K562 (cell line): ENCODE data around the gene FOXP4. TPM values are rescaled to one million over a fixed set of nuclear protein-coding genes. Genes with fewer than 3 reads are reported as not detected.

Source experiments
- CREM ChIP-seq: IDR thresholded peaks from 2 replicates; pipeline ENCODE4 v1.6.1; 2014; ENCODE audit warnings: antibody characterized with exemption, low read depth
- CTBP1 ChIP-seq: fragments of 450-650 bp; IDR thresholded peaks from 2 replicates; pipeline ENCODE4 v1.6.1; 2016; ENCODE audit warnings: borderline replicate concordance
- CXXC5 ChIP-seq: fragments of 250-450 bp; sonication (Bioruptor Pico); IDR thresholded peaks from 2 replicates; pipeline ENCODE4 v1.8.0; 2022; ENCODE audit warnings: inconsistent platforms, mild to moderate bottlenecking, moderate library complexity
- DPF2 ChIP-seq: fragments of 450-650 bp; IDR thresholded peaks from 2 replicates; pipeline ENCODE4 v1.6.1; 2016
- ELF4 ChIP-seq: fragments of 450-650 bp; formaldehyde crosslinking; IDR thresholded peaks from 2 replicates; pipeline ENCODE4 v1.4.0; 2022; ENCODE audit warnings: missing genetic modification characterization
- ETS2 ChIP-seq: IDR thresholded peaks from 2 replicates; pipeline ENCODE4 v1.6.1; 2016; ENCODE audit warnings: borderline replicate concordance, missing genetic modification characterization, mild to moderate bottlenecking, moderate library complexity, missing compliant biosample characterization; ENCODE audit not compliant: poor library complexity, severe bottlenecking
- GABPA ChIP-seq: fragments of 200-800 bp; sonication (Bioruptor generic); conservative IDR thresholded peaks from 2 replicates; pipeline ENCODE4 v1.6.1; 2016; ENCODE audit warnings: low read depth, missing genetic modification characterization, missing compliant biosample characterization
- KDM1A ChIP-seq, 2 experiments: fragments of 450-650 bp; IDR thresholded peaks; 2 replicates each; pipeline ENCODE4 v1.6.1; 2016; ENCODE audit warnings: mild to moderate bottlenecking in 2 of 2
- NBN ChIP-seq: fragments of 450-650 bp; IDR thresholded peaks from 2 replicates; pipeline ENCODE4 v1.6.1; 2016; ENCODE audit warnings: low read depth, mild to moderate bottlenecking
- NR3C1 ChIP-seq: sonication (generic); formaldehyde crosslinking; IDR thresholded peaks from 2 replicates; pipeline ENCODE4 v1.8.1; 2022; ENCODE audit warnings: missing genetic modification reagents
- PHB2 ChIP-seq: fragments of 450-650 bp; IDR thresholded peaks from 2 replicates; pipeline ENCODE4 v1.6.1; 2017; ENCODE audit warnings: low read depth
- RBM34 ChIP-seq: fragments of 200-400 bp; formaldehyde crosslinking; IDR thresholded peaks from 2 replicates; pipeline ENCODE4 v1.6.1; 2018; ENCODE audit warnings: low read length, borderline replicate concordance; ENCODE audit not compliant: insufficient read depth
- RUNX1 ChIP-seq: sonication (generic); IDR thresholded peaks from 2 replicates; pipeline ENCODE4 v1.6.1; 2016; ENCODE audit warnings: antibody characterized with exemption, low read depth
- SMARCE1 ChIP-seq: fragments of 450-650 bp; IDR thresholded peaks from 2 replicates; pipeline ENCODE4 v1.7.1; 2016; ENCODE audit warnings: mild to moderate bottlenecking
- SRF ChIP-seq, 2 experiments: fragments of 250-450, 450-650 bp in 1 of 2; sonication (Bioruptor Pico) in 1 of 2; sonication (generic) in 1 of 2; formaldehyde crosslinking; IDR thresholded peaks; 2 replicates each; pipeline versions ENCODE4 v1.5.0 to v1.5.1; 2020 to 2022; ENCODE audit warnings: mild to moderate bottlenecking in 1 of 2, missing genetic modification reagents in 1 of 2
- TAL1 ChIP-seq: fragments of 450-650 bp; IDR thresholded peaks from 2 replicates; pipeline ENCODE4 v1.6.1; 2016; ENCODE audit warnings: mild to moderate bottlenecking
- TRIM28 ChIP-seq: fragments of 450-650 bp; IDR thresholded peaks from 2 replicates; pipeline ENCODE4 v1.6.1; 2017
- ZNF133 ChIP-seq: fragments of 250-450 bp; sonication (Bioruptor Pico); IDR thresholded peaks from 2 replicates; pipeline ENCODE4 v1.4.0; 2020; ENCODE audit warnings: mild to moderate bottlenecking
- ZNF175 ChIP-seq: fragments of 200-800 bp; sonication (Bioruptor generic); IDR thresholded peaks from 2 replicates; pipeline ENCODE4 v1.6.1; 2016; ENCODE audit warnings: low read depth, mild to moderate bottlenecking, missing genetic modification characterization, missing compliant biosample characterization
- ZNF384 ChIP-seq: IDR thresholded peaks from 2 replicates; pipeline ENCODE4 v1.6.1; 2012; ENCODE audit warnings: low read depth, low read length, improper control_type of control experiment
- ZNF561 ChIP-seq: fragments of 450-650 bp; formaldehyde crosslinking; conservative IDR thresholded peaks from 2 replicates; pipeline ENCODE4 v1.4.0; 2020; ENCODE audit warnings: mild to moderate bottlenecking, moderate library complexity
- ZNF696 ChIP-seq: fragments of 250-450 bp; sonication (Bioruptor Pico); conservative IDR thresholded peaks from 2 replicates; pipeline ENCODE4 v1.4.0; 2020; ENCODE audit warnings: mild to moderate bottlenecking, moderate library complexity
- polyA plus RNA-seq, 8 experiments: library from polyadenylated mRNA; depleted of rRNA in 4 of 8; stranded (reverse) in 5 of 8; unstranded in 3 of 8; fragments of >200 nt; fragmentation: Nextera tagmentation in 2 of 8; fragmentation: Illumina TruSeq in 1 of 8; extraction: Ambion mirVana in 2 of 8; extraction: Trizol in 1 of 8; gene quantifications; 2 replicates each; pipeline versions ENCODE4 v1.2.1 to v1.2.3, GENCODE V29; 2011 to 2014; ENCODE audit warnings: inconsistent platforms in 1 of 8, missing spikeins in 1 of 8
- total RNA-seq, 7 experiments: library from RNA; depleted of rRNA in 6 of 7; stranded (reverse); fragments of >200 nt in 6 of 7; fragmentation: Illumina TruSeq in 2 of 7; extraction: Trizol in 2 of 7; gene quantifications; 2 replicates each; pipeline versions ENCODE4 v1.2.1 to v1.2.3, GENCODE V29; 2011 to 2021; ENCODE audit warnings: low replicate concordance in 1 of 7
- TF ChIP-seq, protein P1 (sequence below): fragments of 450-650 bp; formaldehyde crosslinking; IDR thresholded peaks from 2 replicates; pipeline ENCODE4 v1.4.0; 2020; ENCODE audit warnings: mild to moderate bottlenecking
- TF ChIP-seq, protein P2 (sequence below): fragments of 450-650 bp; formaldehyde crosslinking; IDR thresholded peaks from 2 replicates; pipeline ENCODE4 v1.4.0; 2020; ENCODE audit warnings: mild to moderate bottlenecking, moderate library complexity
- TF ChIP-seq, protein P3 (sequence below), 2 experiments: fragments of 450-650 bp in 1 of 2; sonication (generic) in 1 of 2; formaldehyde crosslinking; conservative IDR thresholded peaks; 2 replicates each; pipeline versions ENCODE4 v1.4.0 to v1.8.1; 2020 to 2022; ENCODE audit warnings: mild to moderate bottlenecking in 1 of 2, missing genetic modification reagents in 1 of 2
- TF ChIP-seq, protein P4 (sequence below): fragments of 450-650 bp; IDR thresholded peaks from one replicate; pipeline ENCODE4 v1.6.1; 2018; ENCODE audit warnings: mild to moderate bottlenecking, moderate library complexity; ENCODE audit not compliant: partially characterized antibody

The FOXP4 gene
- total and polyA plus RNA-seq, 9 of the 15 experiments (the other 6 are each of a cell fraction or from before 2014, with no cell fraction given), result 0.11 to 29.4 (median 2.3) TPM

DNA sequence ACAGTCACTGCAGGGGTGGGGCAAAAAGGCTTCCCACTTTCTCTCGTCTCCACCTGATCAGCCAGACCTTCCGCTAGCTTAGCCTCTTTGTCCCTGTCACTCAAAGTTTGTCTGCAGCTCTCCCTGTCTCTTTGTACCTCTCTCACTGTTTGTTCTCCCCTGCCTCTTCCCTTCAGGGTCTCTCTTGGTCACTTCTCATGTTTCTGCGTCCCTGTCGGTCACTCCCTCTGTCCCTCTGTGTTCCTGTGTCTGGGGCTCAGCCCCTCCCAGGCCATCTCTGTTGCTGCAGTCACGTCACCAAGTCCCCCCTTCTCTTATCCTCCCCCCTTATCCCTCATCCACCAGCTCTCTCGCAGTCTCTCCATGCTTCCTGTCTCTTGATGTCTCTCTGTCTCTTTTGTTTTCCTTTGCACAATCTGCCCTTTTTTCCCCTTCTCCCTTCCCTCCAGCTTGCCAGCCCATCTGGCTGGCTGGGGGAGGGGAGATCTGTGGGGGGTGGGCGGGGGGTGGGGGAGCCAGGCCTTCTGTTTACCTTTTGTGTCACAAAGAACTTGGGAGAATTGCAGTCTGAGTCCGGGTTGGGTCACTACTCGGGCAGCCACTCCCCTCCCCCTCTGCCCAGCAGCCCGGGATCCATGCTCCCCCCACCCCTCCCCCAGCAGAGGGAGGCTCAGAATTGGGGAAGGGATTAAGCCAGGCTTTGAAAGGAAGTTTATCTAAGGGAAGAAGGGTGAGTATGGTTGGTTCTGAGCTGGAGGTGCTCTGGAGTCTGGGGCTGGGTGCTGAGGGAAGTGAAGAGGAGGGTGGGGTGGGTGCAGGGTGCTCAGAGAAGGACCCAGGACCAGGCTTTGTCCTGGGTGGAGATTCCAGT lies 32.3 kb downstream of the FOXP4 start (continued):
- no peak for TF ChIP-seq NR3C1 (CRISPR knock-in tag)
- TF ChIP-seq CREM, result peak; percentile 74
- TF ChIP-seq ZNF696 (CRISPR knock-in tag), result no peak
- no peak for TF ChIP-seq ZNF384
- TF ChIP-seq, protein P1, sequence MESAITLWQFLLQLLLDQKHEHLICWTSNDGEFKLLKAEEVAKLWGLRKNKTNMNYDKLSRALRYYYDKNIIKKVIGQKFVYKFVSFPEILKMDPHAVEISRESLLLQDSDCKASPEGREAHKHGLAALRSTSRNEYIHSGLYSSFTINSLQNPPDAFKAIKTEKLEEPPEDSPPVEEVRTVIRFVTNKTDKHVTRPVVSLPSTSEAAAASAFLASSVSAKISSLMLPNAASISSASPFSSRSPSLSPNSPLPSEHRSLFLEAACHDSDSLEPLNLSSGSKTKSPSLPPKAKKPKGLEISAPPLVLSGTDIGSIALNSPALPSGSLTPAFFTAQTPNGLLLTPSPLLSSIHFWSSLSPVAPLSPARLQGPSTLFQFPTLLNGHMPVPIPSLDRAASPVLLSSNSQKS, result no peak
- no peak for TF ChIP-seq ETS2 (tag)
- TF ChIP-seq SRF (CRISPR knock-in tag; IDR thresholded peaks at IDR 0.05), result peak in 1 of 2 experiments; percentile 16; a peak in 1 of 4 replicates
- no peak for TF ChIP-seq CXXC5 (CRISPR knock-in tag)
- TF ChIP-seq GABPA (tag), result no peak; the same call in none of the 2 replicates
- TF ChIP-seq KDM1A (IDR thresholded peaks at IDR 0.05), result peak in 1 of 2 experiments; percentile 31; a peak in 1 of 4 replicates
- TF ChIP-seq TRIM28, result no peak
- no peak for TF ChIP-seq ZNF133
- no peak; the same call in 1 of the 2 replicates for TF ChIP-seq ZNF175
- TF ChIP-seq ELF4 (CRISPR knock-in tag), result peak; percentile 50; the same call in 1 of the 2 replicates
- no peak for TF ChIP-seq PHB2
- TF ChIP-seq, protein P2, sequence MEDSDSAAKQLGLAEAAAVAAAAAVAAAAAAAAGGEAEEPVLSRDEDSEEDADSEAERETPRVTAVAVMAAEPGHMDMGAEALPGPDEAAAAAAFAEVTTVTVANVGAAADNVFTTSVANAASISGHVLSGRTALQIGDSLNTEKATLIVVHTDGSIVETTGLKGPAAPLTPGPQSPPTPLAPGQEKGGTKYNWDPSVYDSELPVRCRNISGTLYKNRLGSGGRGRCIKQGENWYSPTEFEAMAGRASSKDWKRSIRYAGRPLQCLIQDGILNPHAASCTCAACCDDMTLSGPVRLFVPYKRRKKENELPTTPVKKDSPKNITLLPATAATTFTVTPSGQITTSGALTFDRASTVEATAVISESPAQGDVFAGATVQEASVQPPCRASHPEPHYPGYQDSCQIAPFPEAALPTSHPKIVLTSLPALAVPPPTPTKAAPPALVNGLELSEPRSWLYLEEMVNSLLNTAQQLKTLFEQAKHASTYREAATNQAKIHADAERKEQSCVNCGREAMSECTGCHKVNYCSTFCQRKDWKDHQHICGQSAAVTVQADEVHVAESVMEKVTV (CRISPR knock-in tag), result no peak
- TF ChIP-seq NBN, result no peak
- no peak; the same call in 1 of the 2 replicates for TF ChIP-seq TAL1
- TF ChIP-seq RBM34, result no peak
- no peak for TF ChIP-seq SMARCE1
- TF ChIP-seq ZNF561 (CRISPR knock-in tag), result no peak
- no peak for TF ChIP-seq RUNX1
- peak; percentile 27; the same call in 1 of the 2 replicates for TF ChIP-seq CTBP1
- TF ChIP-seq, protein P3, sequence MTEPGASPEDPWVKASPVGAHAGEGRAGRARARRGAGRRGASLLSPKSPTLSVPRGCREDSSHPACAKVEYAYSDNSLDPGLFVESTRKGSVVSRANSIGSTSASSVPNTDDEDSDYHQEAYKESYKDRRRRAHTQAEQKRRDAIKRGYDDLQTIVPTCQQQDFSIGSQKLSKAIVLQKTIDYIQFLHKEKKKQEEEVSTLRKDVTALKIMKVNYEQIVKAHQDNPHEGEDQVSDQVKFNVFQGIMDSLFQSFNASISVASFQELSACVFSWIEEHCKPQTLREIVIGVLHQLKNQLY (CRISPR knock-in tag; conservative IDR thresholded peaks at IDR 0.05), result no peak
- TF ChIP-seq DPF2, result peak; percentile 64
- TF ChIP-seq, protein P4, sequence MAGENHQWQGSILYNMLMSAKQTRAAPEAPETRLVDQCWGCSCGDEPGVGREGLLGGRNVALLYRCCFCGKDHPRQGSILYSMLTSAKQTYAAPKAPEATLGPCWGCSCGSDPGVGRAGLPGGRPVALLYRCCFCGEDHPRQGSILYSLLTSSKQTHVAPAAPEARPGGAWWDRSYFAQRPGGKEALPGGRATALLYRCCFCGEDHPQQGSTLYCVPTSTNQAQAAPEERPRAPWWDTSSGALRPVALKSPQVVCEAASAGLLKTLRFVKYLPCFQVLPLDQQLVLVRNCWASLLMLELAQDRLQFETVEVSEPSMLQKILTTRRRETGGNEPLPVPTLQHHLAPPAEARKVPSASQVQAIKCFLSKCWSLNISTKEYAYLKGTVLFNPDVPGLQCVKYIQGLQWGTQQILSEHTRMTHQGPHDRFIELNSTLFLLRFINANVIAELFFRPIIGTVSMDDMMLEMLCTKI, result no peak
